Stimulated activated CD4-positive, alpha-beta T cell treated with anti-CD3 and anti-CD28 coated beads, Interleukin-15, amount 100 ng/mL, for 24 hours (primary cell): ENCODE data around the gene CACNG7.

Experiments used
- DNase-seq: peaks from one replicate; pipeline ENCODE4 v3.0.0-alpha.2; 2020

CACNG7 gene

DNA sequence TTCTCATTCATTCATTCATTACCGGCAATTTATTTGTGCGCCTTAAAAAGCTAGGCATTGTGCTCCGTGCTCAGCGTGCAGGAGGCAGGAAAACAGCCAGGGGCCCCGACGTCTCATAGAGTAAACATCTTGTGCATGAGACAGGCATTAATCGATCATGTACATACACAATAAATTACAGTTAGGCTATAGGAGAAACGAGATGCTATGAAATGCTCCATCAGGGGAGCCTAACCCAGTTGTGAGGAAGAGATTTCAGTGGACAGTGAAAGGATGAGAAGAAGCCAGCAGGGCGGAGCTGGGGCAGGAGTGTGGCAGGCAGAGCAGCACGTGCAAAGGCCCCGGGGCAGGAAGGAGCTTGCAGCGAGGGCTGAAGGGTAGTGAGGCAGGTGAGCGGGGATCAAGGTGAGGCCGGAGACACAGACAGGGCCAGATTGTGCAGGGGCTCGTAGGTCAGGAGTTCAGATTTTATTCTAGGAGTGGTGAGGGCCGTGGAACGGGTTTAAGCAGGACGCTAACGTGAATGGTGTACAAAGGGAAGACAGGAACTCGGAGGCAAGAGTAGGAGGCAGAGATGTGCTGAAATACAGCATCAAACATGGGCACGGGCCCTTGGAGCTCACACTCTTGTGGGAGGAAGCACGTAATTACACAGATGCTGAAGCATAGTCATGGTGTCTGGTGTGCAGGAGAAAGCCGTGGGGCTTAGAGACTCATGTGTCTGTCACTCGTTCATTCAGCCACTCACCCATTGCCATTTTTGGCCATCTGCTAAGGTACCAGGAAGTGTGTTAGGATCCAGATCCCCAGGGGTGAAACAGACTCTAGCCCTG is 74.6 kb downstream of the CACNG7 start:
- no peak for DNase-seq

DNA sequence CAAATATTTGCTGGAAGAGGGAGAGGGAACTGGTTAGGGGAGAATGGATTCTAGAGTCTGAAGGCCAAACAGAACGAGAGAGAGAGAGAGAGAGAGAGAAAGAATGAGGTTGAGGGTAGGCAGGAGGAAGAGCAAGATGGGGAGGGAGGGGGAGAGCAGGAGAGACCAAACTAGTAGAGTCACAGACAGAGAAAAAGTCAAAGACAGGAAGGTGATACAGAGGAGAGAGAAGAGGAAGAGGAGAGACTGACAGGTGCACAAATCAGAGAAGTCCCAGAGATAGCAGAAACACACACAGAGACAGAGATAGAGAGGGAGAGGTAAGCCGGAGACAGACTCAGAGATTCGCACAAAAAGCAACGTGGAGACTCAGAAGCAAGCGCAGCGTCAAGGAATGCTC is 76.8 kb downstream of the CACNG7 start:
- no peak for DNase-seq

DNA sequence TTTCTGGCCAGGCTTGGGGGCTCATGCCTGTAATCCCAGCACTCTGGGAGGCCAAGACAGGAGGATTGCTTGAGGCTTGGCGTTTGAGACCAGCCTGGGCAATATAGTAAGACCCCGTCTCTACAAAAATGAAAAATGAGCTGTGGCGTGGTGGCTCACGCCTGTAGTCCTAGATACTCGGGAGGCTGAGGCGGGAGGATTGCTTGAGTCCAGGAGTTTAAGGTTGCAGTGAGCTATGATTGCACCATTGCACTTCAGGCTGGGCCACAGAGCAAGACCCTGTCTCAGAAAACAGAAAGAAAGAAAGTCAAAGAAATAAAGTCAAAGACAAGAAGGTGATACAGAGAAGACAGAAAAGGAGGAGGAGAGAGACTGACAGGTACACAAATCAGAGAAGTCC is 79.9 kb downstream of the CACNG7 start:
- DNase-seq = no peak

DNA sequence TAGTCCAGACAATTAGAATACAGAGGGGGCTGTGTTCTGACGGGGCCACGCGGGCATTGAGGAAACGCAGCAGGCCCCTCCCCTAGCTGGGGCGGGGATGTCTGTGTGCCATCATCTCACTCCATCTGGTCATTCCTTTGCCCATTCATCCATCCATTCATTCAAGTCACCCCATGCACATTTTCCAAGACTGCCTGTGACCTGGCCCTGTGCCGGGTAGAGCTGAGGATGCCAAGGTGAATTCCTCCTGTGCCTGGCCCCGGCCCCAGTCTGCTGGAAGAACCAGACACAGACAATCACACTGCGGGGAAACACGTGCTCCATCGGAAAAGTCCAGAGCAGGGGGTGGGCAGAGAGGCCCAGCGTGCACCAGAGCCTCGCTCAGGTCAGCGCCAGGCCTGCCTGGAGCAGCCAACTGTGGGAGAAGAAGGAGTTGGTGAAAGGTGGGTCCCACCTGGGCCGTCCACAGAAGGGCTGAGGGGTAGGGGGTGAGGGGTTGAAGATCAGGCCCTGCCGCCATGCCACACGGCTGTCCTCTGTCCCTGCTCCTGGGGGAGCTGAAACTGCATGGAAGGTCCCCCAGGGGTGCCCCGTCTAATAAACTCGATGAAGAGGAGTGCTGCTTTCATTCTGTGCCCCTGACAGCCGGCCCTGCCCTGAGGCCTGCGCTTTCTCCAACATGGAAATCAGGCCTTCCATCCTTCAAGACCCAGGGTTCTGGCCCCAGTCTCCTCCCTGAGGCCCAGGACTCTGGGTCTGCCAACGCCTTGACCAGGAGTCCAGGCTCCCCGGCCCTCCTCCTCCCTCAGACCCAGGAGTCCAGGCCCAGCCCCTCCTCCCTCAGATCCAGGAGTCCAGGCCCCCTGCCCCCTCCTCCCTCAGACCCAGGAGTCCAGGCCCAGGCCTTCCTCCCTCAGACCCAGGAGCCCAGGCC is 80.8 kb downstream of the CACNG7 start:
- no peak for DNase-seq

DNA sequence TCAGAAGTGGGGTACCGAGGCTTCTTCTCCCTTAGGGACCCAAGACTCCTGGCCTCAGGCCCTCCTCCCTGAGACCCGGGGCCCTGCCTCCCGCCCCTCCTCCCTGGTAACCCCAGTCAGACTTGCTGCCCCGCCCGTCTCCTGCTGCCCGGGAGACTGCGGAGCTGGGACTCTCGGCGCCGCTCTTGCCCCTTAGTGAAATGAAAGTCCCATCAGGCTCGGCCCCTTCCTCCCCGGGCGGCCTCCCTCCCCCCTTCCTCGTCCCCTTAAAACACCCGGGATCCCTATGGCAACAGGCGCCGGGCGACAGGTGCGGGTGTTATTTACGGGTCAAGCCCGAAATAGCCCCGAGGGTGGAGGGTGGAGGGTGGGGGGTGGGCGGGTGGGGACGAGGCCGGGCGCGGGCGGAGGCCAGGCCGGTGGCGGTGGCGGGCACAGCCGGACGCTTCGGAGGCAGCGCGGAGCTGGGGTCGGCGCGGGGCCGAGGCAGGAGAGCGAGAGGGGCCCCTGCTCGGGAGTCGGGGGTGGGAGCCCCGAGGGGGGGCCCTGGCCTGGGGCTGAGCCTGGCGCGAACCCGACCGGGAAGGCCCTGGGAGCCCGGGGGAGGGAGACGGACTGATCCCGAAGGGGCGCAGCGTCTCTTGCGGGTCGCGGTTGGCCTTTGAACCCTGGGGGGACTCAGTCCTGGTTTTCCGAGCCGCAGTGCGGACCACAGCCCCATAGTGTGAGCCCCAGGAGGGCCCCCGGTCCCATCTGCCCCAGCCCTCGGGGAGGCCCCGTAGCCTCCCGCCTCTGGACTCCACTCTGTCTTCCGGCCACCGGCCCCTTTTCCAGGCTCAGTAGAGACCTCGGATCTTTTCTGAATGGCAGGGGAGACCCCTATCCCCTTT is 82.4 kb downstream of the CACNG7 start, which contains the start of gene CACNG6:
Gene CACNG6, plus strand, starts transcription at position 414 of the 890 bp plus-strand sequence. CDS start 1,241 bp downstream, outside the sequence.
- no peak for DNase-seq

DNA sequence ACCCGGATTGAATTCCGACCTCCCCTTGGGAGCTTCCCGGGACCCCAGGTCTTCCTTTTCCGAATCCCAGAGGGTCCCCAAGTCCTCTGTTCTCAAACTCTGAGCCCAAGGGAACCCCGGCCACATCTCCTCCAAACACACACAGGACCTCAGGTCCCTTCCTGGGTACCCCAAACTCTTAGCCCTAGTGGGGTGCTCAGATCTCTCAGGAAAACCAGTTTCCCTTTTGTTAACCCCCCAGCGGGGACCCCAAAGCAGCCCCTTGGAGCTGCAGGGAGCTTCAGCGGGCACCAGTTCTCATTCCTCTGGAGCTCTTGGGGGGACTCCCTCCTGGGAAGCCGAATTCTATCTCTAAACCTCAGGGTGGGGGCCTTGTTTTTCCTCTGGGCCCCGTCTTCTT is 83.1 kb downstream of the CACNG7 start:
- no peak for DNase-seq

DNA sequence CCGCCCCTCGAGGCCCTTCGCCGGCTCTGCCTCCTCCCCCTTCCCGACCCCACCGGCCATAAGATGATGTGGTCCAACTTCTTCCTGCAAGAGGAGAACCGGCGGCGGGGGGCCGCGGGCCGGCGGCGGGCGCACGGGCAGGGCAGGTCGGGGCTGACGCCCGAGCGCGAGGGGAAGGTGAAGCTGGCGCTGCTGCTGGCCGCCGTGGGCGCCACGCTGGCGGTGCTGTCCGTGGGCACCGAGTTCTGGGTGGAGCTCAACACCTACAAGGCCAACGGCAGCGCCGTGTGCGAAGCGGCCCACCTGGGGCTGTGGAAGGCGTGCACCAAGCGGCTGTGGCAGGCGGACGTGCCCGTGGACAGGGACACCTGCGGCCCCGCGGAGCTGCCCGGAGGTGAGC is 83.7 kb downstream of the CACNG7 start:
- DNase-seq = no peak

GRCh38 chr19:53993448-53993847 is 84.4 kb downstream of the CACNG7 start:
- DNase-seq = no peak
